HepG2 (cell line): ENCODE data around the gene NIPAL1. TPM values are rescaled to one million over a fixed set of nuclear protein-coding genes. Genes with fewer than 3 reads are reported as not detected.
A peak's percentile ranks its signal among the peaks of the same experiment; 100 is the strongest.

Experiments
- ARID2 ChIP-seq: sonication (generic); formaldehyde crosslinking; IDR thresholded peaks from 2 replicates; pipeline ENCODE4 v1.8.1; 2022; ENCODE audit warnings: mild to moderate bottlenecking, missing genetic modification reagents, borderline replicate concordance
- ASH2L ChIP-seq: fragments of 300-600, 200-600 bp; sonication (generic); IDR thresholded peaks from 2 replicates; pipeline ENCODE4 v1.7.0; 2017; ENCODE audit warnings: low read depth, mild to moderate bottlenecking, moderate library complexity, mixed read lengths, low read length; ENCODE audit not compliant: insufficient read length
- CBX1 ChIP-seq: IDR thresholded peaks from one replicate; pipeline ENCODE4 v1.6.1; 2016; ENCODE audit warnings: antibody characterized with exemption, low read depth
- CCDC6 ChIP-seq: sonication (generic); formaldehyde crosslinking; IDR thresholded peaks from 2 replicates; pipeline ENCODE4 v1.8.1; 2022; ENCODE audit warnings: mild to moderate bottlenecking, missing genetic modification reagents, moderate library complexity
- GATAD2A ChIP-seq: IDR thresholded peaks from 2 replicates; pipeline ENCODE4 v1.6.1; 2016
- GMEB1 ChIP-seq: sonication (generic); formaldehyde crosslinking; IDR thresholded peaks from 2 replicates; pipeline ENCODE4 v1.5.1; 2020; ENCODE audit warnings: missing genetic modification reagents, mild to moderate bottlenecking, borderline replicate concordance
- HOXA5 ChIP-seq: sonication (generic); formaldehyde crosslinking; IDR thresholded peaks from 2 replicates; pipeline ENCODE4 v1.4.0; 2020; ENCODE audit warnings: missing genetic modification reagents
- IKZF1 ChIP-seq: fragments of 450-650 bp; IDR thresholded peaks from 2 replicates; pipeline ENCODE4 v1.7.1; 2016
- IRX3 ChIP-seq: sonication (generic); formaldehyde crosslinking; IDR thresholded peaks from 2 replicates; pipeline ENCODE4 v1.8.1; 2023; ENCODE audit warnings: mild to moderate bottlenecking, low read depth, missing genetic modification reagents, borderline replicate concordance
- KLF16 ChIP-seq, 2 experiments: sonication (generic) in 1 of 2; formaldehyde crosslinking in 1 of 2; IDR thresholded peaks; 2 replicates each; pipeline versions ENCODE4 v1.6.1 to v1.8.0; 2016 to 2023; ENCODE audit warnings: missing genetic modification reagents in 2 of 2, missing compliant biosample characterization in 1 of 2
- MAFF ChIP-seq: IDR thresholded peaks from 2 replicates; pipeline ENCODE4 v1.6.1; 2011; ENCODE audit warnings: low read depth, low read length, improper control_type of control experiment
- MLX ChIP-seq: IDR thresholded peaks from 2 replicates; pipeline ENCODE4 v1.6.1; 2016
- MXD4 ChIP-seq: IDR thresholded peaks from 2 replicates; pipeline ENCODE4 v1.6.1; 2016; ENCODE audit warnings: mild to moderate bottlenecking, missing biosample characterization, missing genetic modification reagents
- NCOR1 ChIP-seq: fragments of 200-600 bp; sonication (generic); IDR thresholded peaks from 2 replicates; pipeline ENCODE4 v1.7.0; 2017; ENCODE audit warnings: antibody characterized with exemption, low read length, borderline replicate concordance
- NFKBIZ ChIP-seq: IDR thresholded peaks from 2 replicates; pipeline ENCODE4 v1.6.1; 2018; ENCODE audit warnings: missing genetic modification reagents, missing compliant biosample characterization
- NKX3-1 ChIP-seq: sonication (generic); formaldehyde crosslinking; IDR thresholded peaks from 2 replicates; pipeline ENCODE4 v1.5.0; 2020; ENCODE audit warnings: missing genetic modification reagents
- PLRG1 ChIP-seq: fragments of 450-650 bp; conservative IDR thresholded peaks from 2 replicates; pipeline ENCODE4 v1.6.1; 2016
- POLR2A ChIP-seq, 2 experiments: IDR thresholded peaks; 2 replicates each; pipeline ENCODE4 v1.6.1; 2011; ENCODE audit warnings: low read depth in 2 of 2, low read length in 2 of 2, mild to moderate bottlenecking in 1 of 2, moderate library complexity in 1 of 2; ENCODE audit not compliant: insufficient read depth in 1 of 2
- RFXAP ChIP-seq: sonication (generic); formaldehyde crosslinking; IDR thresholded peaks from 2 replicates; pipeline ENCODE4 v1.4.0; 2020; ENCODE audit warnings: missing genetic modification reagents, borderline replicate concordance
- SMARCE1 ChIP-seq: fragments of 450-650 bp; IDR thresholded peaks from 2 replicates; pipeline ENCODE4 v1.6.1; 2017; ENCODE audit warnings: borderline replicate concordance
- TERF1 ChIP-seq: sonication (generic); formaldehyde crosslinking; IDR thresholded peaks from 2 replicates; pipeline ENCODE4 v1.8.0; 2022; ENCODE audit warnings: mild to moderate bottlenecking, missing genetic modification reagents, moderate library complexity
- ZEB1 ChIP-seq: IDR thresholded peaks from 2 replicates; pipeline ENCODE4 v1.6.1; 2012; ENCODE audit warnings: mild to moderate bottlenecking, low read depth, inconsistent platforms; ENCODE audit not compliant: insufficient replicate concordance
- ZFP36L2 ChIP-seq: sonication (generic); formaldehyde crosslinking; IDR thresholded peaks from 2 replicates; pipeline ENCODE4 v1.4.0; 2020; ENCODE audit warnings: missing genetic modification reagents
- ZNF18 ChIP-seq: sonication (generic); formaldehyde crosslinking; IDR thresholded peaks from 2 replicates; pipeline ENCODE4 v1.8.0; 2022; ENCODE audit warnings: mild to moderate bottlenecking, missing genetic modification reagents; ENCODE audit not compliant: insufficient replicate concordance
- ZNF205 ChIP-seq: IDR thresholded peaks from 2 replicates; pipeline ENCODE4 v1.6.1; 2018; ENCODE audit warnings: missing biosample characterization, missing genetic modification reagents
- ZNF234 ChIP-seq: sonication (generic); formaldehyde crosslinking; conservative IDR thresholded peaks from 2 replicates; pipeline ENCODE4 v1.5.1; 2020; ENCODE audit warnings: mild to moderate bottlenecking, missing genetic modification reagents
- ZNF670 ChIP-seq: sonication (generic); formaldehyde crosslinking; IDR thresholded peaks from 2 replicates; pipeline ENCODE4 v1.8.0; 2022; ENCODE audit warnings: mild to moderate bottlenecking, missing genetic modification reagents, borderline replicate concordance
- ZNF761 ChIP-seq: sonication (generic); formaldehyde crosslinking; conservative IDR thresholded peaks from 2 replicates; pipeline ENCODE4 v1.4.0; 2020; ENCODE audit warnings: mild to moderate bottlenecking, missing genetic modification reagents
- ZNF816 ChIP-seq: sonication (generic); formaldehyde crosslinking; IDR thresholded peaks from 2 replicates; pipeline ENCODE4 v1.8.0; 2022; ENCODE audit warnings: missing genetic modification reagents, mild to moderate bottlenecking, borderline replicate concordance
- polyA plus RNA-seq, 8 experiments: library from polyadenylated mRNA; depleted of rRNA in 3 of 8; stranded (reverse) in 7 of 8; unstranded in 1 of 8; fragments of >200 nt; fragmentation: Illumina TruSeq in 4 of 8; extraction: Trizol in 4 of 8; gene quantifications; 2 replicates each; pipeline versions ENCODE4 v1.2.1 to v1.2.3, GENCODE V29; 2011 to 2016; ENCODE audit warnings: low read depth in 4 of 8, missing spikeins in 1 of 8, mixed read lengths in 1 of 8; ENCODE audit not compliant: insufficient read depth in 1 of 8
- total RNA-seq, 5 experiments: library from RNA; depleted of rRNA; stranded (reverse); fragments of >200 nt; fragmentation: Illumina TruSeq; extraction: Trizol; gene quantifications; 2 replicates each; pipeline ENCODE4 v1.2.3, GENCODE V29; 2016; ENCODE audit warnings: low read depth in 1 of 5

The NIPAL1 gene
- total and polyA plus RNA-seq, 2 of the 13 experiments (the other 11 are each of a cell fraction or from before 2014, with no cell fraction given), result 1.4 to 3.4 TPM

- TF ChIP-seq PLRG1 (no peak), MAFF (peak; percentile 27; the same call in 1 of the 2 replicates), HOXA5 (CRISPR knock-in tag) (no peak), SMARCE1 (no peak), ZNF18 (CRISPR knock-in tag) (no peak), GATAD2A (peak; percentile 96), MLX (peak; percentile 51; the same call in 1 of the 2 replicates), CCDC6 (no peak), NCOR1 (no peak; the same call in 1 of the 2 replicates), IRX3 (CRISPR knock-in tag) (no peak), GMEB1 (no peak), NKX3-1 (CRISPR knock-in tag) (no peak), RFXAP (CRISPR knock-in tag) (no peak), ZEB1 (peak; percentile 27), ZFP36L2 (no peak), ZNF234 (CRISPR knock-in tag) (no peak), ZNF670 (CRISPR knock-in tag) (0 out of 2 replicates have a peak, but pooled peaks have one; percentile 60), NFKBIZ (CRISPR knock-in tag) (0 out of 2 replicates have a peak, but pooled peaks have one; percentile 49), POLR2A (IDR thresholded peaks at IDR 0.05; ENCODE audit: insufficient read depth in 1 of 2, low read depth in 2 of 2, low read length in 2 of 2) (no peak), ZNF205 (no peak), ZNF761 (CRISPR knock-in tag) (no peak), TERF1 (CRISPR knock-in tag) (no peak), ZNF816 (CRISPR knock-in tag) (peak; percentile 45; the same call in 1 of the 2 replicates), IKZF1 (no peak), KLF16 (CRISPR knock-in tag; IDR thresholded peaks at IDR 0.05) (0 out of 4 replicates have a peak, but pooled peaks of 1 of the 2 experiments have one; percentile 47), ASH2L (peak; percentile 58), ARID2 (CRISPR knock-in tag) (no peak), CBX1 (no peak), MXD4 (no peak)
Measured at GRCh38 chr4:48042979-48043461, 26.4 kb downstream of the NIPAL1 start (continued).
